DMS153 treated with DMSO at 0.1 percent for 48 hours (cell line): ENCODE data around the gene TMEM114.
A peak's percentile ranks its signal among the peaks of the same experiment; 100 is the strongest.

Source experiments
- DNase-seq: peaks from one replicate; lab custom pipeline; 2025; ENCODE audit not compliant: unreplicated experiment; lab: John Stamatoyannopoulos, UW

The TMEM114 gene

DNA sequence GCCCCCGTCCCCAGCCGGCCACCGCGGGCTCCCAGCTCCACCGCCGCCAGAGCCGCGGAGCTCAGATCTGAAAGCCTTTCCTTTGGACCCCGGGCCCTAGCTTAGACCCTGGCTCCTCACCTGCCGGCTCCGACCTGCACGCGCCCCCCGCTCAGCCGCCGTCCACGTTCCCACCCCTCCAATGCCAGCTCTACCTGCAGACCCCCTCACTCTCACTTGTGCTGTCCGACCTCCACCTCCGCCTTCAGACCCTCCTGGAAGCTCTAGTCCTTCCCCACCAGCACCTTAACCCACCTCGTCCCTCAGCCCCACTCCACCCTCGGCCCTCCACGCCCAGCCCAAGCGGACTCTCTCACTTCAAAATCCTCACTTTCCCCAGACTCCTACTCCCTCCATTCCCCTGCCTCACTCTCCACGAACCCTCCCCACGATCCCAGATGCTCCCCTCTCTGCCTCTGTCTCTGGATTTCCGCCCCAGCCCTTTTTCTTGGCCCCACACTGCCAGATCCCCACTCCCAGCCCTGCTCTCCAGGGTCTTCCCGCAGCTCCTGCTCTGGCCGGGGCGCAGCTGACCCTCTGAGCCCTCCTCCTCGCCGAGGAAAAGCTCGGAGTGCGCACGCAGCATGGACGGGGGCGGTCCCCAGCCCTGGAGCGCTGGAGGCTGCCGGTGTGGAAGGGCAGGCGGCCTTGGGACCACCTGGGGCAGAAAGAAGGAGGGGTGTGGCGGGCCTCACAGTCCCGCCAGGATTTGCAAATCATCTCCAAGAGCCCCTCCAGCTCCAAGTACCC is at the start of gene TMEM114:
TMEM114 (minus strand) TSS at position 612 of the 789 bp plus-strand sequence. CDS start 673 bp downstream, outside the sequence.
- DNase-seq: no peak

DNA sequence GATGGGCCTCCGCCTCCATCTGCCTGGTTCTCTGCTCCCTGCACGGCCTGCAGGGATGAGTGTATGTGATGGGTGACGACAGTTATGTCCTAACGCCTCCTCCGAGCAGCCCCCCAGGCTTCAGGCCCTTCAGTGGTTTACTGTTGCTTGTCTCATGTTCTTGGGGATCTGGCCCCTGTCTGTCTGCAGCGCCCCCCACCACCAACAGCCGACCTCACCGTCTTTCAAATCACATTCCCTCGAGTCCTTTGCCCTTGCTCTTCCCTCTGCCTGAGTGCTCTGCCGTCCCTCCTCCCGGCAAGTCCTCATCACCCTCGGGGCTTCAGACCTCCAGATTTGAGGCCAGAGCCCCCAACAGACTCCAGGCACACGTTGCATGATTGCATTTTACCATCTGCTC is 49.4 kb upstream of the TMEM114 start:
- DNase-seq: no peak

DNA sequence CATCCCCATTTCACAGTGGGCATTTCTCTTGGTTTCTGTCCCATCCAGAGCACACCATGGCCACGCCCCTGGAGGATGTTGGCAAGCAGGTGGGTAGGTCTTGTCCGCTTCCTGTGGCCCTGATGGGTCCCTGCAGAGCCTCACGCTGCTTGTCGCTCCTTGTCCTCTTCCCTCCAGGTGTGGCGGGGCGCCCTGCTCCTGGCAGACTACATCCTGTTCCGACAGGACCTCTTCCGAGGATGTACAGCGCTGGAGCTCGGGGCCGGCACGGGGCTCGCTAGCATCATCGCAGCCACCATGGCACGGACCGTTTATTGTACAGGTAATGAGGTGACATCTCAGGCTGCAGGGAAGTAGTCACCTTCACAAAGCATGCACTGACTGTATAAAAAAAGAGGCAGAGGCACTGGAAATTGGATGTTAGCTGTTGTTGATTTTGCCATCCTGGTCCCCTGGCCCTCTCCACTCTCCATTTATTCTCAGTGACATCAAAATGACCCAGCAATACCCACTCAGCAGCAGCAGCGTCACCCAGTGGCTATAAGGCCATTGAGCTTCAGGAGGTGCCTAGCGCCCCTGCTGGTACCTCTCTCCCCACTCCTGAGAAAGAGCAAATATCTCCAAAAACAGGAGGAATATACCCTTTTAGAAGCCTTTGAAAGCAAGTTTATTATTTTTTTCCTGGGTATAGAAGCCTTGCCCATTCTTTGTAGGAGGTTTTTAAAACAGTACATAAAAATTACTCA is 44.9 kb upstream of the TMEM114 start:
- no peak for DNase-seq

DNA sequence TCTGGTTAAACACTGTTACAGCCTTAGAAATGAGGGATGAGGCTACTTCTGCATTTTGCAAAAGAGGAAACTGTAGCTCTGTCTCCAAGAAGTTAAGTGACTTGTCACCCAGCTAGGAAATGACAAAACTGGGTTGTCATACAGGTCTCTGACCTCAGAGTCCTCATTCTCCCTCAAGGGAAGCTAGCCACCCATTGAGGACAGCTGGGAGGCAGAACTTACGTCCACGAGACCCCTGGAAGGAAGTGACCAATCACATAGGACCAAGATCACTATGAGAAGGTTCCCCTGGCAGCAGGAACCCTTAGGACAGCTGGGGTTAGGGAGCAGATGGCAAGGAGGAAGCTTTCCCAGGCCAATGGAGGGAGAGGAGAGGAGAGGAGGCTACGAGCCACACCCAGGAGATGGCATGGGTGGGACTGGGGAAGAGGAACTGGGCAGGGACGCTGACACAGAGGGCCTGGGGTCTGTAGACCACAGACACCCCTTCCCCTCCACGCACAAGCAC is 42.4 kb upstream of the TMEM114 start:
- DNase-seq: no peak

DNA sequence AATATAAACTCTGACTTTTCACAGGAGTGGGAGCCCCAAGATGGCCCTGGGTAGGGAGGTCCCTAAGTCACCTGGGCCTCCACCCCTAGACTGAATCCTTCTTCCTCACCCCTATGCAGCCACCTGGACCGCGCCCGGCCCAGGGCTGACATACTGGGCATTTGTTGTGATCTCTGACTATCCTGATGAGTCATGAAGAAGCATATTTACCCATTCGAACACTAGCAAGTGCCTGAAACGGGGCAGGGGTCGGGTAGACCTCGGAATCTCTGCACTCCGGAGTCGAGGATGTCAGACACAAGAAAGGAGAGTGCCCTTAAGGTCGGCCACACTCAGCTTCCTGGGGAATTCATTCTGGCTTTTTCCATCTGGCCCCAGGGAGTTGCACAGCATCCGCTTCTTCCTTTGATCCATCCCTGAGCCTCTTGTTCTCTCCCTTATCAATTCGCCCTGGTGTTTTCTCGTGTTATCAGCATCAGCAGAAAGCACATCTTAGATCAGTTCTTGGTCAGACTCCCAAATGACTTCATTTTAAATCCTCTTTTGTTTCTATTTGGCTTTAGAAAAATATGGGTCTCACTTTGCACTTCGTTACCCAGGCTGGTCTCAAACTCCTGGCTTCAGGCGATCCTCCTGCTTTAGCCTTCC is 41.6 kb upstream of the TMEM114 start:
- no peak for DNase-seq

DNA sequence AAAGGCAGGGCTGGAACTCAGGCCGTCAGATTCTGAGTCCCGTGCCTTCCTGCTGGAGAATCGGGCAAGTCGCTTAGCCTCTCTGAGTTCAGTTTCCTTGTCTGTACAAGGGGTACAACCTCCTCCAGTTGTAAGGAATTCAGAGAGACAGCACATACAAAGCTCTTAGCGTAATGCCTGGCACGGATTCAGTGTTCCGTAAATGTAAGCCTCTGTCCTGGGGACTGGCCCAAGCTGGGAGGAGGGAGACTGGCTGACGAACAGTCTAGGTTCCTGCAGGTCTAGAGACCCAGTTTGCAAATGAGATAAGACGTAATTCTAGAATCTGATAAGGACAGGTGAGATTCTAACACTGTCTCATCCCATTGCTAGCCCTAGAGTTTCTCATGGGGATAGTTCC is 41.1 kb upstream of the TMEM114 start:
- DNase-seq: no peak

DNA sequence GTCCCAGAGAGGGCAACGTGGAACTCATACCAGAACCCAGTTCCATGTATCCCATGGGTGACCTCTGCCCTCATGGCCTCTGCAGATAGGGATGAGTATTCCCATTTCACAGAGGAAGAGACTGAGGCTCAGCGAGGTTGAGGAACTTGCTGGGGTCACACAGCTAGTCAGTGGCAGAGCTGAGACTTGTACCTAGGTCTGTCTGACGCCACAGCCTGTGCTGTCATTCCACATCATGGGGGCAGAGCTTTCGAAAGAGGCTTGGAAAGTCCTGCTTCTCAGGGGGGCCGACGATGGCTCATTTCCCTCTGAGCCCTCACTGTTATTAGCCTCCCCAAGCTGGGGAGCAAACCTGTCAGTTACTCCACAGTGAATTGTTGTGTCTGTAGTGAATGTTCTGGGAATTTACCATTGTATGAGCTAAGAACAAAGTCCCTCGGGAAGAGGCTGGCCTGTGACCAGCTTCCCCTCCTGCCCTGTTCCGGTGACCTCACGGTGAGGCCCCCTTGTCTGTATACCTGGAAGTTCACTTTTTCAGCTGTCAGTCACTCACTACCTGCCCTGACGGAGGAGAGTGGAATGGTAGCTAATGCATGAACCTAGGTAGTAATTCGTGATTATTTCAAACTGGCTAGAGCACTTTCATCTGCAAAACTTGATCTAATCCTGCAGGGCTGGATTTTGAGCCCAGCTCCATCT is 40.1 kb upstream of the TMEM114 start:
- no peak for DNase-seq

DNA sequence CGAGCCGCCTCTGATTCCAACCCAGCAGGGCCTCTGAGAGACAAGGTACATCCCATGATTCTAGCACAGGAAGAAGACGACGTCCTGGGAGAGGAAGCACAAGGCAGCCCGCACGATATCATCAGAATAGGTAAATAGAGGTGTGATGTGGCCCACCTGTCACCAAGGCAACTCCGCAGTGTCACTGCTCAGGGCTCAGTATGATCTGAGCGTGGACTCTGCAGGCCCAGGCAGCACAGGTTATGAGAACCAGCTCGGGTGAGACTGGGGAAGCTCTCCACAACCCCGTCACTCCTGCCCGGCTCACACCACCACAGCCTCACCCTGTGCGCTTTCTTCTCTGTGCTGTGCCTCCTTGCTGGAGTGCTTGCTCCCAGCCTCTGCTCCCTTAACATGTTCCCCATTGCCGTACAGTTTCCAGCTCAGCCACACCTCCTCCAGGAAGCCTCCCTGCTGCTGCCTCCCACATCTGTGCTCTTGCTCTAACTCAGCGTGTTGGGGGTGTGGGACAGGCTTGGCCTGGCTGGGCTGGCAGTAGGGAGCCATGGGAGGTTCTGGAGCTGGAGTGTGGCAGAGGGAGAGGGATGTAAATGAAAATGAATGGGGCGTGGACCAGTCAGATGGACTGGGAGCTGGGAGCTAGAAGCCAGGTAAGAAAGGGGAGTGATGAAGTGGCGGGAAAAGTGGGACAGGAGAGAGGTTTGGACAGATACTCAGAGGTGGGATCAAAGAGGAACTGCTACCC is 38.8 kb upstream of the TMEM114 start:
- no peak for DNase-seq

DNA sequence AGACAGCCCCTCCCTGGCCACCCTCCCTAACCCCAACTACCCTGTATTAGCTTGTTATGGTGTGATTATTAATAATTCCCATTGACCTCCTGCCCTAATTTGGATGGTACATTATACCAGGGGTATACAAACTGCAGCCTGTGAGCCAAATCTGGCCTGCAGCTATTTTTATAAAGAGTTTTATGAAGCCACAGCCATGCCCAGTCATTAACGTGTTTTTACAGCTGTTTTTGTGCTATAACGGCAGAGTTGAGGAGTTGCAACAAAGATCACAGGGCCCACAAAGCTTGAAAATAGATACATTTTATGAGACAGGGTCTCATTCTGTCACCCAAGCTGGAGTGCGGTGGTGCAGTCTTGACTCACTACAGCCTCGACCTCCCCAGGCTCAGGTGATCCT is 37.1 kb upstream of the TMEM114 start:
- no peak for DNase-seq

DNA sequence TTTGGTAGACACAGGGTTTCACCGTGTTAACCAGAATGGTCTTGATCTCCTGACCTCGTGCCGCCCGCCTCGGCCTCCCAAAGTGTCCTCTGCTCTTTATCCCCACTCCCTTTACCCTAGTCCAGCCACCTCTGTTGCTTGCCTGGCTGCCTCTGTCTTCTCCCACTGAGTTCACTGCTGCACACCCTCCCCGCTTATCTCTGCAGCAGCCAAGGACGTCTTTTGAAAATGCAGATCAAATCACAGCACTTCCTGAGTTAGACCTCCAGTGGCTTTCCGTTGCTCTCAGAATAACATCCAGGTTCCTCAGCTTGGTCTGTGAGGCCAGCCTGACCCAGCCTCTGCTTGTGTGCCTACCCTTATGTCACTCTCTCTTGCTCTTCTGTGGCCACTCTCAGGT is 36.6 kb upstream of the TMEM114 start:
- DNase-seq: no peak

DNA sequence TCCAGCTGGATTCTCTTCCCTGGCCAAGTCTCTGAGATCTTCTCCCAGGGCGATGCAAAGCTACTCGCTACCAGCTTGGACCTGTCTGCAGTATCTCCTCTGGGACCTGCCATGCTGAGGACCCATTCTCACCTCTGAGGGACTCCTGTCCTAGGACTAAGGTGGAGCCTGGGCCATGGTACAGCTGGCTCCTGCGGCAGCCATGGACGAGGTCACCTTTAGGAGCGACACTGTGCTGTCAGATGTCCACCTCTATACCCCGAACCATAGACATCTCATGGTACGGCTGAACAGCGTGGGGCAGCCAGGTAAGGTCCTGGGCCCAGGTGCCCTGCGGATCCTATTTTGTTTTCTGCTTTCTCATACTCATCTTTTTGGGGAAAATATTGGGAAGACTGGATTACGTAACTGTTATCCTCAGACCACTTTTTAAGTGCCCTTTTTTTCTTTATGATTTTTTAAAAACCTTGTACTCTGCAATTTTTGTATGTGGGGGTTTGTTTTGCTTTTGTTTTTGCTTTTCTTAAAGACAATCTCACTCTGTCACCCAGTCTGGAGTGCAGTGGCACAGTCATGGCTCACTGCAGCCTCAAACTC is 35.3 kb upstream of the TMEM114 start:
- DNase-seq: no peak

DNA sequence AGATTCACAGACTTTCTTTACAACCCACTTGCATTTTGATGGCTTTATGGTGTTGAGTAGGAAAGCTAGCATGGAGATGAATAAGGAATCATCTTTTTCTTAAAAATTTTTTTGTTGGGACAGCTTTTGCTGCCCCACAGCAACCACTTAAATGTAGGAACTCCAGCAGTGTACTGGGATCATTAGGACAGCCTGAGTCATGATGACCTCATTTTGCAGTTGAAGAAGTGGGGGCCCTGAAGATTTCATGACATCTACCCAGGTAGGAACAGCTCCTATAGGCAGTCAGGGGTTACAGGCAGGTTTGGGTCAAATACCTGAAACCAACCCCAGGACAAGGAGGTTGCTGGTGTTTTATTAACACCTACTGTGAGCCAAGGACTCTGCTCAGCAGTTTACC is 33.3 kb upstream of the TMEM114 start:
- DNase-seq: no peak

DNA sequence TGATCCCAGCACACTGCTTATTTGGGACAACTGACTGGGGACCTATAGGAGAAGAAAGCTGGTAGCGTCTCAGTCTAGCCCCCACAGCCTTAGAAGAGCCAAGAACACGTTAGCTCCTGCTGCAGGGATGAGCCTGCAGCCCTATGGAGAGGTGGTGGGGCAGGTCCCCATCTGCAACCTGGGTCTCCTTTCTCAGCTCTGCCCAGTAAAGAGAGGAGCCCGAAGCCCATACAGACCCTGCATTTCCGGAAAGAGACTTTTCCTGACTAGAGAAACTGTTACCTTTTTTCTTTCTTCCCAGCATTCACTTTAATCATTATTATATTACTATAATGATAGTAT is 32.0 kb upstream of the TMEM114 start:
- DNase-seq: no peak

DNA sequence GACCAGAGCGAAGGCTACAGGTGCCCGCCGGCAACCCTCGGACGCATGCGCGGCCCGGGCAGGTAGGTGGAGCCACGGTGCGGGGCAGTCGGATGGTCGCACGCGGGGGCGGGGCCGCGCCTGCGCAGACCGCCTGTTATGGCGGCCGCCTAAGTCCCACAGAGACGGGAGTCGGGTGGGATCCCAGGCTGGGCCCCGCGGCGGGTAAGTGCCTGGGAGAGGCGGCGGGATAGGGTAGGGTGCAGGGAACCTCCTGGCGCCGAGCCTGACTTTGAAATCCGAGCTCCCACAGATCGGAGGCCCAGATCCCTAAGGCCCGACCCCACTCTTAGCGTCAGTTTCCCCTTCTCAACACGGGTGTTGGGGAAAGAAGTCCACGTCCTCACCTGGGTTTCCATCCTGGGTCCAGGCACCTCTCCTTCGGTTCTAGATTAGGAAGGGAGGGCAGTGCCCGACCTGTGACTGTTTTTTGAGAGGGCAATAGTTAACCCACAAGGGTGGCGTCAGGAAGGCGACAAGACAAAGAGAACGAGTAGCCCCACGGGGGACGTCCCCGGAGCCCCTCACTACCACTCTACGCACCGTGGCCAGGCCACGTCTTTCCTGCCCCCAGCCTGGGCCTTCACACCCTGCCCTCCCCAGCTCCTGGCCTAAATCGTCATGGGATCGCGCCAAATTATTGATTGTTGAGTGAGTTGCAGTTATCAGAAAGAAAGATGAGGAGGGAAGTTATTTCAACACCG is 31.4 kb upstream of the TMEM114 start, which contains the start of gene METTL22:
METTL22 (plus strand) TSS at position 127 of the 743 bp plus-strand sequence. CDS start 3,968 bp downstream, outside the sequence.
- DNase-seq: peak; percentile 67

DNA sequence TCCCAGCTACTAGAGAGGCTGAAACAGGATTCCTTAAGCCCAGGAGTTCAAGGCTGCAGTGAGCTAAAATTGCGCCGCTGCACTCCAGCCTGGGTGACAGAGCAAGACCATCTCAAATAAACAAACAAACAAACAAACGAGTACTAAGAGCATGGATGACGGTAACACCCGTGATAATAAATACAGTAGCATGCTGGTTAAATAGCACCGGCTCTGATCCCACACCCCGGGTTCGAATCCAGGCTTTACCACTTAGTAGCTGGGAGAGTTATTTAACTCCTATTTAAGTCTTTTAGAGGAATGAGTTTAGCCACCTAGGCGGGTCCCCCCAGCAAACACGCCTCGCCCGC is 30.9 kb upstream of the TMEM114 start:
- no peak for DNase-seq

DNA sequence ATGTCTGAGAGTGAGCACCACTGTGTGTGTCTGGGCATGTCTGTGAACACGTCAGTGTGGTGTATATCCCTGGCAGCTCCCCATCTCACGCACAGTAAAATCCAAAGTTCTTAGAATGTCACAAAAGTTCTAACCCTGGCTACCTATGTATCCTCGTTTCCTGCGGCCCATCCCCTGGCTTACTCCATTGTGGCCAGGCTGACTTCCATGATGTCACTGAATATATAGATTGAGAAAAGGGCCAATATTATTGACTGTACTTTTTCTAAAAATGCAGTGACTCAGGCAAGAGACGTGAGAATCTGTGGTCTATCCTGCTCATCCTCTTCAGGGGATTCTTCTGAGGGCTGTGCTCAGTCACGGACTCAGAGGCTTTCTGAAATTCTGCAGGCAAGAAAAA is 30.2 kb upstream of the TMEM114 start:
- DNase-seq: no peak

DNA sequence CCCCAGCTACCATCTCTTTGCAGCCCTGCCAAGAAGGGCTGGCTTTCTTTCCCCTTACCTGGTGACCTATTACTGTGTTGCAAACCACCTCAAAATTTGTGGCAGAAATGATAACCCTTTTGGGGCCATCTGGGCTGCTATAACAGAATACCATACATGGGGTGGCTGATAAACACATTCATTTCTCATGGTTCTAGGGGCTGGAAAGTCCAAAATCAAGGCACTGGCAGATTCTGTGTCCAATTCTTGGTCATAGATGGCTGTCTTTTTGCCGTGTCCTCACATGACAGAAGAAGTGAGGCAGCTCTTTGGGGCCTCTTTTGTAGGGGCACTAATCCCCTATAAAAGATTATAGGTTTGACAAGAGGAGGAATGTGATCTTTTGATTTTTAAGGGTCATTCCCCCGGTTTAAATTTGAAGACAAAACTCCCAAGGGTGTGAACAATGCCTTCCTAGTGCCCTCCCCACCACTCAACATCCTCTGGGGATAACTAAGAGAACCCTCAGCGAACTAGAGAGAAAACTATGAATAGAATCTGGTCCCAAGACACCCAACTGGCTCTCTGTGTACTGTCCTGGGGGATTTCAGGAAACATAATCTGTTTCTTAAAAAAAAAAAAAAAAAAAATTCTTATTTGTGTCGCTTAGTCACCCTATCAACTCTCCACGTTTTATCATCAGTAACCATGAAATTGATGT is 29.5 kb upstream of the TMEM114 start:
- no peak for DNase-seq

DNA sequence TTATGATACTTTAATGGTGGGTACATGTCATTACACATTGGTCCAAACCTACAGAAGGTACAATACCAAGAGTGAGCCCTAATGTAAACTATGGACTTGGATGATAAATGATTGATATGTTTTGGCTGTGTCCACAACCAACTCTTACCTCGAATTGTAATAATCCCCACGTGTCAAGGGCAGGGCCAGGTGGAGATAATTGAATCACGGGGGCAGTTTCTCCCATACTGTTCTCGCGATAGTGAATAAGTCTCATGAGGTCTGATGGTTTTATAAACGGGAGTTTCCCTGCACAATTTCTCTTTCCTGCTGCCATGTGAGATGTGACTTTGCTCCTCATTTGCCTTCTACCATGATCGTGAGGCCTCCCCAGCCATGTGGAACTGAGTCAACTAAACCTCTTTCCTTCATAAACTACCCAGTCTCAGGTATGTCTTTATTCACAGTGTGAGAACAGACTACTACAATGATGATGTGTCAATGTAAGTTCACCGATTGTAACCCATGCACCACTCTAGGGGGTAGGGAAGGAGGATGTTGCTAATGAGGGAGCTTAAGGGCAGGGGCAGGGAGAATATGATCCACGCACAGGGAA is 24.2 kb upstream of the TMEM114 start:
- no peak for DNase-seq
